HL-60 (cell line): ENCODE measurements around the gene CHADL.
A peak's percentile ranks its signal among the peaks of the same experiment; 100 is the strongest.

Experiments used
- DNase-seq, 2 experiments: peaks; one replicate each; pipeline ENCODE4 v3.0.0-alpha.2; 2010 to 2020; ENCODE audit warnings: low read depth in 1 of 2, low spot score in 1 of 2
- H3K27ac ChIP-seq: fragments of 250-450 bp; sonication (Bioruptor Pico); replicated peaks from 2 replicates; pipeline ENCODE4 v1.5.1; 2020; ENCODE audit warnings: mild to moderate bottlenecking, moderate library complexity
- H3K27me3 ChIP-seq: fragments of 250-450 bp; sonication (Bioruptor Pico); 2 replicates; pipeline ENCODE4 v1.5.1; 2021; ENCODE audit warnings: mild to moderate bottlenecking, moderate library complexity; ENCODE audit not compliant: insufficient read depth, poor library complexity, severe bottlenecking
- H3K4me3 ChIP-seq: replicated peaks from 2 replicates; pipeline ENCODE4 v1.5.1; 2011; ENCODE audit warnings: mild to moderate bottlenecking, control low read depth, low read length; ENCODE audit not compliant: insufficient read depth
- GABPA ChIP-seq: IDR thresholded peaks from 2 replicates; pipeline ENCODE4 v1.6.1; 2012; ENCODE audit warnings: low read depth
- POLR2AphosphoS5 ChIP-seq: IDR thresholded peaks from 2 replicates; pipeline ENCODE4 v1.6.1; 2012; ENCODE audit warnings: low read depth
- SPI1 ChIP-seq: IDR thresholded peaks from 2 replicates; pipeline ENCODE4 v1.6.1; 2012; ENCODE audit warnings: low read depth, mild to moderate bottlenecking, borderline replicate concordance
- TF ChIP-seq, protein P1 (sequence below): IDR thresholded peaks from 2 replicates; pipeline ENCODE4 v1.6.1; 2012; ENCODE audit warnings: low read depth; ENCODE audit not compliant: insufficient replicate concordance
- TF ChIP-seq, protein P2 (sequence below): IDR thresholded peaks from one replicate; pipeline ENCODE4 v1.5.1; 2011; ENCODE audit warnings: low read length, control low read depth, inconsistent platforms; ENCODE audit not compliant: insufficient read depth

Gene CHADL

DNA sequence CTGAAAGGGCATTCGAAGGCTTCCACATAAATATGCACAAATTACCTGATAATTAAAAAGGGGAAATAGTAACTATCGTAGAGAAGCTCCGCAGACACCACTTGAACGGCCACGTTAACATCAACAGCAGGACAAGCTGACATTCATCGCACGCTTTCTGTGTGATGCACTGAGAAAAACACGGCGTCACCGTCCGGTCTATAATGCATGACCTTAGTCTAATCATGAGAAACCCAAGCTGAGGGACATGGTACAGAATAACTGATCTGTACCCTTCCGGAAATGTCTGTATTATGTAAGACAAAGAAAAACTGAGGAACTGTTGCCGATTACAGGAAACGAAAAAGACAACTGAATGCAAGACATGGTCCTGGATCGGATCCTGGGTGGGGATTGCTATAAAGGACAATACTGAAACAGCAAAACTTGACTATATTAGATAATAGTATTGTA lies 45.9 kb upstream of the CHADL start:
- TF ChIP-seq SPI1 (peak; percentile 63; the same call in 1 of the 2 replicates), GABPA (0 out of 2 replicates have a peak, but pooled peaks have one; percentile 19), POLR2AphosphoS5 (peak; percentile 76; the same call in 1 of the 2 replicates)
- TF ChIP-seq, protein P1, sequence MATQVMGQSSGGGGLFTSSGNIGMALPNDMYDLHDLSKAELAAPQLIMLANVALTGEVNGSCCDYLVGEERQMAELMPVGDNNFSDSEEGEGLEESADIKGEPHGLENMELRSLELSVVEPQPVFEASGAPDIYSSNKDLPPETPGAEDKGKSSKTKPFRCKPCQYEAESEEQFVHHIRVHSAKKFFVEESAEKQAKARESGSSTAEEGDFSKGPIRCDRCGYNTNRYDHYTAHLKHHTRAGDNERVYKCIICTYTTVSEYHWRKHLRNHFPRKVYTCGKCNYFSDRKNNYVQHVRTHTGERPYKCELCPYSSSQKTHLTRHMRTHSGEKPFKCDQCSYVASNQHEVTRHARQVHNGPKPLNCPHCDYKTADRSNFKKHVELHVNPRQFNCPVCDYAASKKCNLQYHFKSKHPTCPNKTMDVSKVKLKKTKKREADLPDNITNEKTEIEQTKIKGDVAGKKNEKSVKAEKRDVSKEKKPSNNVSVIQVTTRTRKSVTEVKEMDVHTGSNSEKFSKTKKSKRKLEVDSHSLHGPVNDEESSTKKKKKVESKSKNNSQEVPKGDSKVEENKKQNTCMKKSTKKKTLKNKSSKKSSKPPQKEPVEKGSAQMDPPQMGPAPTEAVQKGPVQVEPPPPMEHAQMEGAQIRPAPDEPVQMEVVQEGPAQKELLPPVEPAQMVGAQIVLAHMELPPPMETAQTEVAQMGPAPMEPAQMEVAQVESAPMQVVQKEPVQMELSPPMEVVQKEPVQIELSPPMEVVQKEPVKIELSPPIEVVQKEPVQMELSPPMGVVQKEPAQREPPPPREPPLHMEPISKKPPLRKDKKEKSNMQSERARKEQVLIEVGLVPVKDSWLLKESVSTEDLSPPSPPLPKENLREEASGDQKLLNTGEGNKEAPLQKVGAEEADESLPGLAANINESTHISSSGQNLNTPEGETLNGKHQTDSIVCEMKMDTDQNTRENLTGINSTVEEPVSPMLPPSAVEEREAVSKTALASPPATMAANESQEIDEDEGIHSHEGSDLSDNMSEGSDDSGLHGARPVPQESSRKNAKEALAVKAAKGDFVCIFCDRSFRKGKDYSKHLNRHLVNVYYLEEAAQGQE: no peak
- TF ChIP-seq, protein P2, sequence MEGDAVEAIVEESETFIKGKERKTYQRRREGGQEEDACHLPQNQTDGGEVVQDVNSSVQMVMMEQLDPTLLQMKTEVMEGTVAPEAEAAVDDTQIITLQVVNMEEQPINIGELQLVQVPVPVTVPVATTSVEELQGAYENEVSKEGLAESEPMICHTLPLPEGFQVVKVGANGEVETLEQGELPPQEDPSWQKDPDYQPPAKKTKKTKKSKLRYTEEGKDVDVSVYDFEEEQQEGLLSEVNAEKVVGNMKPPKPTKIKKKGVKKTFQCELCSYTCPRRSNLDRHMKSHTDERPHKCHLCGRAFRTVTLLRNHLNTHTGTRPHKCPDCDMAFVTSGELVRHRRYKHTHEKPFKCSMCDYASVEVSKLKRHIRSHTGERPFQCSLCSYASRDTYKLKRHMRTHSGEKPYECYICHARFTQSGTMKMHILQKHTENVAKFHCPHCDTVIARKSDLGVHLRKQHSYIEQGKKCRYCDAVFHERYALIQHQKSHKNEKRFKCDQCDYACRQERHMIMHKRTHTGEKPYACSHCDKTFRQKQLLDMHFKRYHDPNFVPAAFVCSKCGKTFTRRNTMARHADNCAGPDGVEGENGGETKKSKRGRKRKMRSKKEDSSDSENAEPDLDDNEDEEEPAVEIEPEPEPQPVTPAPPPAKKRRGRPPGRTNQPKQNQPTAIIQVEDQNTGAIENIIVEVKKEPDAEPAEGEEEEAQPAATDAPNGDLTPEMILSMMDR: no peak
- Histone ChIP-seq H3K27me3 (no peaks in the 10 kb centered on the region), H3K27ac (peak overlapping the region; percentile 87), H3K4me3 (peak overlapping the region; percentile 57)
- peak; percentile 65 to 69 for DNase-seq

DNA sequence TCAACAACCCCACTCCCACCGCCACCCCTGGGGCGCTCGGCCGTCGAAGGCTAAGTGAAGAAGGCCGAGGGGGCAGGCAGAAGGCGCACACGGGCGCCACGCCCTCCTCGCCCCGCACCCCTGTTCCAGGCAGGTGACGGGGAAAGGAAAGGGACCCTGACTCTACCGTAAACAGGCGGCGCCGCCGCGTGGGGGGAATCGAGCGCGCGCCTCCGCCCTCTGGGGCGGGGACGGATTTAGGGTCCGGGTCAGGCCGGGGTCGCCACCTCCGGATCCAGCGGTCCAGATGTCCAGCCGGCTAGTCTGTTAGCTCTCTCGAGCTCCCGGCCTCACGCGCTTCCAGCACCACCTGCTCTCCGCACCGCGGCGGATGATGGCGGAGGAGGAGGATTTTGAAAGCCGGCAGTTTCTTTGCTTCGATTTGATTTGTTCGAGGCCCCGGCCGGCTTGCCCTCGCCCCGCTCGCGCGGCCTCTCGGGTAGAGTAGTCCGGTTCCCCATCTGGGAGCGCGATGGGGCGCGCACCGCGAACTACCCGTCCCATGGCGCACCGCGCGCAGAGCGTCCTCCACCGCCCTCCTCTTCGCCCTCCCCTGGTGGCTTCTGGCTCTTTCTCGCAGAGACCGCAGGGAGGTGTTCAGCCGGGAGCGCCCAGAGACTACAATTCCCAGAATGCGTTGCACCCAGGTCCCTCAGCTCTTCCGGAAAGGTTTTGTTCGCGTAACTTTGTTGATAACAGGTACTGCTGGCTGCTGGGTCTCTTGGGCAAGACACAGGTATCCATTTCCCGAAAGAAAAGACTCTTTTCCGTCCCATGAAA lies 45.3 kb upstream of the CHADL start, which contains the start of gene RANGAP1:
TSS of gene RANGAP1 (minus strand) at position 368 of the 819 bp plus-strand sequence. CDS start 5,143 bp downstream, outside the sequence.
- Histone ChIP-seq H3K27me3 (no peaks in the 10 kb centered on the region), H3K4me3 (peak within 1 kb of the TSS; percentile 86), H3K27ac (peak within 1 kb of the TSS; percentile 87)
- peak; percentile 97 to 99 for DNase-seq
- TF ChIP-seq, protein P2: no peak
- 0 out of 2 replicates have a peak, but pooled peaks have one; percentile 1 for TF ChIP-seq SPI1
- TF ChIP-seq POLR2AphosphoS5: peak; percentile 74; the same call in 1 of the 2 replicates
- TF ChIP-seq, protein P1: no peak
- peak; percentile 77 for TF ChIP-seq GABPA

DNA sequence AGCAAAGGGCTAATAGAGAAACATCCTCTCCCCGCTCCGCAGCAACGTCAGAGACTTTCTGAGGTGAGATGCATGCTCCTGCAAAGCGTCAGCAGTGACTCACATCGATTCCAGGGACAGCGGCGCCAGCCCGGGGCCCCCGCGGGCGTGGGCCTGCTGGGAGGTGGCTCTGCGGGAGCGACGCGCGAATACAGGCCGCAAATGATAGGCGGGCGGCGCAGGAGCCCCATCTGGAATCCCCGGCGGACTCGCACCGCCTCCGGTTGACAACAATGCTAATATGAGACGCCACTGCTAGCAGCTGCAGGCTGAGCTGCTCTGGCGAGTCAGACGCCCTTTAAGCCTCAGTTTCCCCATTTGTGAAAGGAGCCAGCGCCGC lies 44.7 kb upstream of the CHADL start:
- no peaks in the 10 kb centered on the region for H3K27me3 ChIP-seq
- peak; percentile 55 to 57 for DNase-seq
- peak overlapping the region; percentile 86 for H3K4me3 ChIP-seq
- peak overlapping the region; percentile 82 for H3K27ac ChIP-seq
- TF ChIP-seq, protein P1: no peak
- TF ChIP-seq SPI1: no peak
- no peak for TF ChIP-seq GABPA
- TF ChIP-seq, protein P2: no peak
- no peak for TF ChIP-seq POLR2AphosphoS5
